Liver (tissue), 9 donors: ENCODE data around the gene ERC1. TPM values are rescaled to one million over a fixed set of nuclear protein-coding genes. Genes with fewer than 3 reads are reported as not detected.

Experiments used
- DNase-seq: peaks from one replicate; pipeline ENCODE4 v3.0.0-alpha.2; 2017; ENCODE audit warnings: low spot score
- H3K27ac ChIP-seq, 2 donors: one replicate each; pipeline ENCODE4 v1.7.0; 2013; ENCODE audit warnings: inconsistent platforms in 2 of 2, low read length in 2 of 2, control low read depth in 1 of 2, low read depth in 1 of 2, mild to moderate bottlenecking in 1 of 2
- H3K27me3 ChIP-seq, 4 donors: one replicate each; pipeline versions ENCODE4 v1.6.1 to v1.7.0; 2013; ENCODE audit warnings: low read length in 3 of 4, inconsistent platforms in 1 of 4, mild to moderate bottlenecking in 1 of 4, moderate library complexity in 1 of 4; ENCODE audit not compliant: control insufficient read depth in 4 of 4, insufficient read depth in 4 of 4
- H3K36me3 ChIP-seq, 4 donors: one replicate each; pipeline versions ENCODE4 v1.6.1 to v1.7.0; 2013; ENCODE audit warnings: low read length in 3 of 4, mild to moderate bottlenecking in 3 of 4, low read depth in 1 of 4, moderate library complexity in 1 of 4; ENCODE audit not compliant: control insufficient read depth in 4 of 4, insufficient read depth in 3 of 4
- H3K4me1 ChIP-seq, 4 donors: one replicate each; pipeline versions ENCODE4 v1.6.1 to v1.7.0; 2013; ENCODE audit warnings: low read length in 3 of 4, mild to moderate bottlenecking in 3 of 4, moderate library complexity in 1 of 4; ENCODE audit not compliant: control insufficient read depth in 4 of 4, insufficient read depth in 4 of 4
- H3K4me3 ChIP-seq, 3 donors: one replicate each; pipeline versions ENCODE4 v1.6.1 to v1.7.0; 2013; ENCODE audit warnings: low read length in 3 of 3, control low read depth in 1 of 3, low read depth in 1 of 3, mild to moderate bottlenecking in 1 of 3
- H3K9ac ChIP-seq, 2 donors: one replicate each; pipeline ENCODE4 v1.7.0; 2013; ENCODE audit warnings: low read length in 2 of 2, mild to moderate bottlenecking in 2 of 2, moderate library complexity in 2 of 2, control low read depth in 1 of 2, low read depth in 1 of 2
- H3K9me3 ChIP-seq, 4 donors: one replicate each; pipeline versions ENCODE4 v1.6.1 to v1.7.0; 2013; ENCODE audit warnings: low read length in 3 of 4; ENCODE audit not compliant: control insufficient read depth in 4 of 4
- EGR1 ChIP-seq, 2 donors: IDR thresholded peaks; 2 replicates each; pipeline ENCODE4 v1.6.1; 2016 to 2018; ENCODE audit warnings: antibody characterized with exemption in 2 of 2, low read depth in 2 of 2
- FOXA1 ChIP-seq: IDR thresholded peaks from 2 replicates; pipeline ENCODE4 v1.6.1; 2016; ENCODE audit warnings: antibody characterized with exemption
- FOXA2 ChIP-seq: IDR thresholded peaks from 2 replicates; pipeline ENCODE4 v1.6.1; 2016; ENCODE audit warnings: antibody characterized with exemption
- GABPA ChIP-seq, 2 donors: IDR thresholded peaks in 1 of 2; conservative IDR thresholded peaks in 1 of 2; 2 replicates each; pipeline ENCODE4 v1.6.1; 2016; ENCODE audit warnings: antibody characterized with exemption in 2 of 2, mild to moderate bottlenecking in 1 of 2, moderate library complexity in 1 of 2
- HNF4A ChIP-seq, 2 donors: conservative IDR thresholded peaks; 2 replicates each; pipeline ENCODE4 v1.6.1; 2016; ENCODE audit warnings: antibody characterized with exemption in 2 of 2, mild to moderate bottlenecking in 2 of 2
- HNF4G ChIP-seq: IDR thresholded peaks from 2 replicates; pipeline ENCODE4 v1.6.1; 2016; ENCODE audit warnings: antibody characterized with exemption
- JUND ChIP-seq, 2 donors: IDR thresholded peaks; 2 replicates each; pipeline ENCODE4 v1.6.1; 2016; ENCODE audit warnings: antibody characterized with exemption in 2 of 2
- MAX ChIP-seq: IDR thresholded peaks from 2 replicates; pipeline ENCODE4 v1.6.1; 2016; ENCODE audit warnings: antibody characterized with exemption
- NR2F2 ChIP-seq: IDR thresholded peaks from 2 replicates; pipeline ENCODE4 v1.6.1; 2016; ENCODE audit warnings: antibody characterized with exemption
- RXRA ChIP-seq, 2 donors: IDR thresholded peaks; 2 replicates each; pipeline ENCODE4 v1.6.1; 2017 to 2018; ENCODE audit warnings: antibody characterized with exemption in 2 of 2, mild to moderate bottlenecking in 1 of 2
- SP1 ChIP-seq: IDR thresholded peaks from 2 replicates; pipeline ENCODE4 v1.6.1; 2018; ENCODE audit warnings: antibody characterized with exemption, mild to moderate bottlenecking
- TAF1 ChIP-seq: conservative IDR thresholded peaks from 2 replicates; pipeline ENCODE4 v1.6.1; 2016; ENCODE audit warnings: antibody characterized with exemption, mild to moderate bottlenecking
- YY1 ChIP-seq: IDR thresholded peaks from 2 replicates; pipeline ENCODE4 v1.6.1; 2016; ENCODE audit warnings: antibody characterized with exemption, mild to moderate bottlenecking
- WGBS: extraction: QIAGEN DNeasy Blood & Tissue Kit; methylation state at CpG from one replicate; pipeline ENCODE4 v1.1.7; 2013; 5-methylcytosine and 5-hydroxymethylcytosine counted together
- polyA plus RNA-seq, 2 donors: library from polyadenylated mRNA; stranded (reverse) in 1 of 2; unstranded in 1 of 2; fragments of 200-250 nt in 1 of 2; fragments of >200 nt in 1 of 2; fragmentation: Nextera tagmentation in 1 of 2; extraction: Ambion mirVana in 1 of 2; gene quantifications; one replicate each; pipeline versions ENCODE4 v1.2.1 to v1.2.3, GENCODE V29; 2013 to 2015
- total RNA-seq, 2 donors: library from RNA; depleted of rRNA; stranded (reverse); fragments of >200 nt; gene quantifications; one replicate each; pipeline ENCODE4 v1.2.3, GENCODE V29; 2014
- TF ChIP-seq, protein P1 (sequence below): IDR thresholded peaks from 2 replicates; pipeline ENCODE4 v1.6.1; 2016; ENCODE audit warnings: antibody characterized with exemption
- TF ChIP-seq, protein P2 (sequence below): fragments of 150-350 bp; IDR thresholded peaks from 2 replicates; pipeline ENCODE4 v1.5.1; 2017; ENCODE audit warnings: improper control_type of control experiment, low read depth, low read length; ENCODE audit not compliant: missing input control
- TF ChIP-seq, protein P3 (sequence below): IDR thresholded peaks from 2 replicates; pipeline ENCODE4 v1.6.1; 2016; ENCODE audit warnings: antibody characterized with exemption
- TF ChIP-seq, protein P4 (sequence below): IDR thresholded peaks from 2 replicates; pipeline ENCODE4 v1.6.1; 2016; ENCODE audit warnings: antibody characterized with exemption, mild to moderate bottlenecking
- donor health status: healthy.
- donor health status: healthy.
- donor health status: healthy.
- donor health status: healthy.
- donor health status: healthy.

ERC1 gene
- total and polyA plus RNA-seq, 4 donors: 6.2 to 50.2 (median 10.3) TPM

DNA sequence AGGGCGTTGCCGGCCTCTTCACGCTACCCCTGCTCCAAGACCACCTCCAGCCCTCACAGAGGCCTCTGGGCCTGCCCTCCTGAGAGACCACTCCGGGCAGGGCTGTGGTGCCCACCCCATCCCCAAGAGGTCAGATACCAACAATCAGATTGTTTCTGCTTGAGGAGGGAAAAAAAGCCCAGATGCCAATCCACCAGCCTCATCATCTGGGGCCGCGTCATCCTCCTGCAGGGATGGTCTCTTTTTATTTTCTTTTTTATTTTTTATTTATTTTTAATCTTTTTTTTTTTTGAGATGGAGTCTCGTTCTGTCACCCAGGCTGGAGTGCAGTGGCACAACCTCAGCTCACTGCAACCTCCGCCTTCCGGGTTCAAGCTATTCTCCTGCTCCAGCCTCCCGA is 510.0 kb downstream of the ERC1 start:
- no peaks in the 10 kb centered on the region for H3K4me1 ChIP-seq
- TF ChIP-seq, protein P1, sequence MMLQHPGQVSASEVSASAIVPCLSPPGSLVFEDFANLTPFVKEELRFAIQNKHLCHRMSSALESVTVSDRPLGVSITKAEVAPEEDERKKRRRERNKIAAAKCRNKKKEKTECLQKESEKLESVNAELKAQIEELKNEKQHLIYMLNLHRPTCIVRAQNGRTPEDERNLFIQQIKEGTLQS: no peak
- TF ChIP-seq HNF4A (conservative IDR thresholded peaks at IDR 0.05): no peak
- TF ChIP-seq, protein P2, sequence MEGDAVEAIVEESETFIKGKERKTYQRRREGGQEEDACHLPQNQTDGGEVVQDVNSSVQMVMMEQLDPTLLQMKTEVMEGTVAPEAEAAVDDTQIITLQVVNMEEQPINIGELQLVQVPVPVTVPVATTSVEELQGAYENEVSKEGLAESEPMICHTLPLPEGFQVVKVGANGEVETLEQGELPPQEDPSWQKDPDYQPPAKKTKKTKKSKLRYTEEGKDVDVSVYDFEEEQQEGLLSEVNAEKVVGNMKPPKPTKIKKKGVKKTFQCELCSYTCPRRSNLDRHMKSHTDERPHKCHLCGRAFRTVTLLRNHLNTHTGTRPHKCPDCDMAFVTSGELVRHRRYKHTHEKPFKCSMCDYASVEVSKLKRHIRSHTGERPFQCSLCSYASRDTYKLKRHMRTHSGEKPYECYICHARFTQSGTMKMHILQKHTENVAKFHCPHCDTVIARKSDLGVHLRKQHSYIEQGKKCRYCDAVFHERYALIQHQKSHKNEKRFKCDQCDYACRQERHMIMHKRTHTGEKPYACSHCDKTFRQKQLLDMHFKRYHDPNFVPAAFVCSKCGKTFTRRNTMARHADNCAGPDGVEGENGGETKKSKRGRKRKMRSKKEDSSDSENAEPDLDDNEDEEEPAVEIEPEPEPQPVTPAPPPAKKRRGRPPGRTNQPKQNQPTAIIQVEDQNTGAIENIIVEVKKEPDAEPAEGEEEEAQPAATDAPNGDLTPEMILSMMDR: no peak
- TF ChIP-seq SP1: no peak
- TF ChIP-seq RXRA (IDR thresholded peaks at IDR 0.05): no peak
- TF ChIP-seq, protein P3, sequence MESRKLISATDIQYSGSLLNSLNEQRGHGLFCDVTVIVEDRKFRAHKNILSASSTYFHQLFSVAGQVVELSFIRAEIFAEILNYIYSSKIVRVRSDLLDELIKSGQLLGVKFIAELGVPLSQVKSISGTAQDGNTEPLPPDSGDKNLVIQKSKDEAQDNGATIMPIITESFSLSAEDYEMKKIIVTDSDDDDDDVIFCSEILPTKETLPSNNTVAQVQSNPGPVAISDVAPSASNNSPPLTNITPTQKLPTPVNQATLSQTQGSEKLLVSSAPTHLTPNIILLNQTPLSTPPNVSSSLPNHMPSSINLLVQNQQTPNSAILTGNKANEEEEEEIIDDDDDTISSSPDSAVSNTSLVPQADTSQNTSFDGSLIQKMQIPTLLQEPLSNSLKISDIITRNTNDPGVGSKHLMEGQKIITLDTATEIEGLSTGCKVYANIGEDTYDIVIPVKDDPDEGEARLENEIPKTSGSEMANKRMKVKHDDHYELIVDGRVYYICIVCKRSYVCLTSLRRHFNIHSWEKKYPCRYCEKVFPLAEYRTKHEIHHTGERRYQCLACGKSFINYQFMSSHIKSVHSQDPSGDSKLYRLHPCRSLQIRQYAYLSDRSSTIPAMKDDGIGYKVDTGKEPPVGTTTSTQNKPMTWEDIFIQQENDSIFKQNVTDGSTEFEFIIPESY: no peak
- no peak for TF ChIP-seq TAF1
- TF ChIP-seq EGR1 (IDR thresholded peaks at IDR 0.05; ENCODE audit: low read depth in 2 of 2): no peak
- no peak for TF ChIP-seq FOXA1
- no peak for TF ChIP-seq JUND (IDR thresholded peaks at IDR 0.05)
- no peak for TF ChIP-seq NR2F2
- TF ChIP-seq, protein P4, sequence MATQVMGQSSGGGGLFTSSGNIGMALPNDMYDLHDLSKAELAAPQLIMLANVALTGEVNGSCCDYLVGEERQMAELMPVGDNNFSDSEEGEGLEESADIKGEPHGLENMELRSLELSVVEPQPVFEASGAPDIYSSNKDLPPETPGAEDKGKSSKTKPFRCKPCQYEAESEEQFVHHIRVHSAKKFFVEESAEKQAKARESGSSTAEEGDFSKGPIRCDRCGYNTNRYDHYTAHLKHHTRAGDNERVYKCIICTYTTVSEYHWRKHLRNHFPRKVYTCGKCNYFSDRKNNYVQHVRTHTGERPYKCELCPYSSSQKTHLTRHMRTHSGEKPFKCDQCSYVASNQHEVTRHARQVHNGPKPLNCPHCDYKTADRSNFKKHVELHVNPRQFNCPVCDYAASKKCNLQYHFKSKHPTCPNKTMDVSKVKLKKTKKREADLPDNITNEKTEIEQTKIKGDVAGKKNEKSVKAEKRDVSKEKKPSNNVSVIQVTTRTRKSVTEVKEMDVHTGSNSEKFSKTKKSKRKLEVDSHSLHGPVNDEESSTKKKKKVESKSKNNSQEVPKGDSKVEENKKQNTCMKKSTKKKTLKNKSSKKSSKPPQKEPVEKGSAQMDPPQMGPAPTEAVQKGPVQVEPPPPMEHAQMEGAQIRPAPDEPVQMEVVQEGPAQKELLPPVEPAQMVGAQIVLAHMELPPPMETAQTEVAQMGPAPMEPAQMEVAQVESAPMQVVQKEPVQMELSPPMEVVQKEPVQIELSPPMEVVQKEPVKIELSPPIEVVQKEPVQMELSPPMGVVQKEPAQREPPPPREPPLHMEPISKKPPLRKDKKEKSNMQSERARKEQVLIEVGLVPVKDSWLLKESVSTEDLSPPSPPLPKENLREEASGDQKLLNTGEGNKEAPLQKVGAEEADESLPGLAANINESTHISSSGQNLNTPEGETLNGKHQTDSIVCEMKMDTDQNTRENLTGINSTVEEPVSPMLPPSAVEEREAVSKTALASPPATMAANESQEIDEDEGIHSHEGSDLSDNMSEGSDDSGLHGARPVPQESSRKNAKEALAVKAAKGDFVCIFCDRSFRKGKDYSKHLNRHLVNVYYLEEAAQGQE: no peak
- TF ChIP-seq HNF4G: no peak
- TF ChIP-seq YY1: no peak
- TF ChIP-seq FOXA2: no peak
- TF ChIP-seq GABPA (IDR thresholded peaks at IDR 0.05 in 1 of 2, conservative IDR thresholded peaks at IDR 0.05 in 1 of 2): no peak
- no peak for TF ChIP-seq MAX

More for the DNA sequence above, 510.0 kb downstream of the ERC1 start:
- DNase-seq: no peak
- Histone ChIP-seq H3K27me3 (no peaks in the 10 kb centered on the region), H3K9ac (no peak overlapping the region), H3K36me3 (no peaks in the 10 kb centered on the region), H3K4me3 (no peak overlapping the region), H3K27ac (no peak overlapping the region), H3K9me3 (no peaks in the 10 kb centered on the region)
- WGBS: 96% methylated on average over 10 of the region's 10 CpGs
